ENCODE data around the gene DCAF17. TPM values are rescaled to one million over a fixed set of nuclear protein-coding genes. Genes with fewer than 3 reads are reported as not detected.

The DCAF17 gene
- total RNA-seq, 2 donors from 2014 or later: 11.2 to 18.6 TPM

- Mint-ChIP-seq H3K27me3 (no peaks in the 10 kb centered on the region), H3K4me3 (no peak overlapping the region), H3K27ac (no peak overlapping the region), H3K9me3 (no peaks in the 10 kb centered on the region), H3K36me3 (ENCODE audit: low read depth) (peaks cover 79% of the 10 kb centered on the region), H3K4me1 (peaks cover 3% of the 10 kb centered on the region)
- no peak for ATAC-seq (replicated peaks)
Measured at GRCh38 chr2:171459498-171459897, 25.5 kb downstream of the DCAF17 start.

GRCh38 chr2:171460537-171460936 lies 26.5 kb downstream of the DCAF17 start:
- peaks cover 3% of the 10 kb centered on the region for H3K4me1 Mint-ChIP-seq
- H3K9me3 Mint-ChIP-seq: no peaks in the 10 kb centered on the region
- H3K4me3 Mint-ChIP-seq: no peak overlapping the region
- no peak for ATAC-seq (replicated peaks)
- H3K27ac Mint-ChIP-seq: no peak overlapping the region
- no peaks in the 10 kb centered on the region for H3K27me3 Mint-ChIP-seq
- H3K36me3 Mint-ChIP-seq (ENCODE audit: low read depth): peaks cover 73% of the 10 kb centered on the region

- no peaks in the 10 kb centered on the region for H3K9me3 Mint-ChIP-seq
- no peak overlapping the region for H3K27ac Mint-ChIP-seq
- no peaks in the 10 kb centered on the region for H3K27me3 Mint-ChIP-seq
- no peak for ATAC-seq (replicated peaks)
- H3K36me3 Mint-ChIP-seq (ENCODE audit: low read depth): peaks cover 76% of the 10 kb centered on the region
- H3K4me3 Mint-ChIP-seq: no peak overlapping the region
- no peaks in the 10 kb centered on the region for H3K4me1 Mint-ChIP-seq
Measured at GRCh38 chr2:171469176-171469575, 35.1 kb downstream of the DCAF17 start.

- Mint-ChIP-seq H3K36me3 (ENCODE audit: low read depth) (peaks cover 86% of the 10 kb centered on the region), H3K9me3 (no peaks in the 10 kb centered on the region), H3K4me3 (no peak overlapping the region), H3K4me1 (no peaks in the 10 kb centered on the region), H3K27me3 (no peaks in the 10 kb centered on the region), H3K27ac (no peak overlapping the region)
- ATAC-seq (replicated peaks): no peak
Measured at GRCh38 chr2:171470129-171470528, 36.1 kb downstream of the DCAF17 start.

- H3K9me3 Mint-ChIP-seq: no peaks in the 10 kb centered on the region
- no peaks in the 10 kb centered on the region for H3K4me1 Mint-ChIP-seq
- no peaks in the 10 kb centered on the region for H3K27me3 Mint-ChIP-seq
- no peak for ATAC-seq (replicated peaks)
- no peak overlapping the region for H3K27ac Mint-ChIP-seq
- H3K4me3 Mint-ChIP-seq: no peak overlapping the region
- H3K36me3 Mint-ChIP-seq (ENCODE audit: low read depth): peaks cover 90% of the 10 kb centered on the region
Measured at GRCh38 chr2:171475979-171476378, 42.0 kb downstream of the DCAF17 start.

GRCh38 chr2:171478345-171478744 lies 44.3 kb downstream of the DCAF17 start:
- no peak overlapping the region for H3K4me3 Mint-ChIP-seq
- peaks cover 98% of the 10 kb centered on the region for H3K36me3 Mint-ChIP-seq (ENCODE audit: low read depth)
- H3K9me3 Mint-ChIP-seq: no peaks in the 10 kb centered on the region
- no peak overlapping the region for H3K27ac Mint-ChIP-seq
- H3K4me1 Mint-ChIP-seq: no peaks in the 10 kb centered on the region
- no peaks in the 10 kb centered on the region for H3K27me3 Mint-ChIP-seq
- ATAC-seq (replicated peaks): no peak

GRCh38 chr2:171479154-171479814 lies 45.3 kb downstream of the DCAF17 start:
- Mint-ChIP-seq H3K4me3 (no peak overlapping the region), H3K27ac (peak overlapping the region; percentile 8), H3K4me1 (no peaks in the 10 kb centered on the region), H3K36me3 (ENCODE audit: low read depth) (peaks cover 88% of the 10 kb centered on the region), H3K9me3 (no peaks in the 10 kb centered on the region), H3K27me3 (no peaks in the 10 kb centered on the region)
- peak; percentile 60 for ATAC-seq (replicated peaks)

GRCh38 chr2:171480908-171481307 lies 46.9 kb downstream of the DCAF17 start:
- no peak for ATAC-seq (replicated peaks)
- H3K4me3 Mint-ChIP-seq: no peak overlapping the region
- no peaks in the 10 kb centered on the region for H3K9me3 Mint-ChIP-seq
- H3K27ac Mint-ChIP-seq: no peak overlapping the region
- H3K4me1 Mint-ChIP-seq: peaks cover 10% of the 10 kb centered on the region
- no peaks in the 10 kb centered on the region for H3K27me3 Mint-ChIP-seq
- H3K36me3 Mint-ChIP-seq (ENCODE audit: low read depth): peaks cover 82% of the 10 kb centered on the region

- Mint-ChIP-seq H3K4me3 (no peak overlapping the region), H3K9me3 (no peaks in the 10 kb centered on the region), H3K36me3 (ENCODE audit: low read depth) (peaks cover 71% of the 10 kb centered on the region), H3K27me3 (no peaks in the 10 kb centered on the region), H3K4me1 (peaks cover 10% of the 10 kb centered on the region), H3K27ac (no peak overlapping the region)
- ATAC-seq (replicated peaks): no peak
Measured at GRCh38 chr2:171482308-171482707, 48.3 kb downstream of the DCAF17 start.

- no peaks in the 10 kb centered on the region for H3K9me3 Mint-ChIP-seq
- no peak overlapping the region for H3K4me3 Mint-ChIP-seq
- no peak for ATAC-seq (replicated peaks)
- peaks cover 70% of the 10 kb centered on the region for H3K36me3 Mint-ChIP-seq (ENCODE audit: low read depth)
- H3K27ac Mint-ChIP-seq: no peak overlapping the region
- H3K27me3 Mint-ChIP-seq: no peaks in the 10 kb centered on the region
- H3K4me1 Mint-ChIP-seq: peaks cover 10% of the 10 kb centered on the region
Measured at GRCh38 chr2:171482877-171483276, 48.9 kb downstream of the DCAF17 start.

GRCh38 chr2:171483793-171484192 lies 49.8 kb downstream of the DCAF17 start:
- Mint-ChIP-seq H3K4me1 (peaks cover 10% of the 10 kb centered on the region), H3K9me3 (no peaks in the 10 kb centered on the region), H3K36me3 (ENCODE audit: low read depth) (peaks cover 60% of the 10 kb centered on the region), H3K27ac (no peak overlapping the region), H3K27me3 (no peaks in the 10 kb centered on the region), H3K4me3 (no peak overlapping the region)
- ATAC-seq (replicated peaks): no peak

- Mint-ChIP-seq H3K27ac (peak overlapping the region; percentile 42), H3K9me3 (no peaks in the 10 kb centered on the region), H3K36me3 (ENCODE audit: low read depth) (peaks cover 47% of the 10 kb centered on the region), H3K27me3 (no peaks in the 10 kb centered on the region), H3K4me3 (no peak overlapping the region), H3K4me1 (peaks cover 10% of the 10 kb centered on the region)
- ATAC-seq (replicated peaks): no peak
Measured at GRCh38 chr2:171485116-171485515, 51.1 kb downstream of the DCAF17 start.

GRCh38 chr2:171487201-171487600 lies 53.2 kb downstream of the DCAF17 start:
- no peak overlapping the region for H3K27ac Mint-ChIP-seq

GRCh38 chr2:171487803-171488259 lies 53.8 kb downstream of the DCAF17 start:
- Mint-ChIP-seq H3K4me3 (no peak overlapping the region), H3K27me3 (no peaks in the 10 kb centered on the region), H3K9me3 (no peaks in the 10 kb centered on the region), H3K4me1 (peaks cover 10% of the 10 kb centered on the region), H3K36me3 (ENCODE audit: low read depth) (peaks cover 21% of the 10 kb centered on the region), H3K27ac (no peak overlapping the region)
- ATAC-seq (replicated peaks): no peak

More at GRCh38 chr2:171487201-171487600, 53.2 kb downstream of the DCAF17 start:
- no peak for ATAC-seq (replicated peaks)
- peaks cover 27% of the 10 kb centered on the region for H3K36me3 Mint-ChIP-seq (ENCODE audit: low read depth)
- no peak overlapping the region for H3K4me3 Mint-ChIP-seq
- no peaks in the 10 kb centered on the region for H3K27me3 Mint-ChIP-seq
- H3K4me1 Mint-ChIP-seq: peaks cover 10% of the 10 kb centered on the region
- H3K9me3 Mint-ChIP-seq: no peaks in the 10 kb centered on the region

GRCh38 chr2:171490577-171490976 lies 56.6 kb downstream of the DCAF17 start:
- Mint-ChIP-seq H3K27ac (no peak overlapping the region), H3K36me3 (ENCODE audit: low read depth) (peaks cover 6% of the 10 kb centered on the region), H3K9me3 (no peaks in the 10 kb centered on the region), H3K4me1 (no peaks in the 10 kb centered on the region), H3K27me3 (no peaks in the 10 kb centered on the region), H3K4me3 (no peak overlapping the region)
- ATAC-seq (replicated peaks): no peak
